HPDE6-E6E7 (cell line): ENCODE results near the gene LRRC2.
"Not testable (repeated sequence)": the region's sequence is repeated elsewhere in the genome, so short reads cannot be mapped to it uniquely, and the experiment has no call there.

ENCODE experiments used
- DNase-seq: peaks from one replicate; pipeline ENCODE4 v3.0.0; 2011; ENCODE audit warnings: missing footprints; ENCODE audit errors: extremely low spot score

LRRC2 gene

DNA sequence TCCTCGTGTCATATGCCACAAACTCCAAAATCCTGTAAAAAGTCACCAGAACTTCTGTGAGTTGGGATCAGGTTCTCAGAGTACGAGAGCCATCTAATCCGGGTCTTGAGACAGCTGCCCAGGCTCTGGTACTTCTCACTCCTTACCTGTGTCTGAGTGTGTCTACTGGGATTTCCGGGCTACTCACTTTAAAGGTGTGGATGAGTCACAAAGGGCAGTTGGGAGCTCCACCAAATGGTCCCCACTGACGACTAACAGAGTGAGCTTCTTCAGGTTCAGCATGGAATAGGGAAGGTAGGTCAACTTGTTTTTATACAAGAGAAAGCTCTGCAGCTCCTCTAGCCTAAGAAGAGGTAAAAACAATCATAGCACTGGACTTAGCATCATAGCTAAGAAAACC lies 38.9 kb downstream of the LRRC2 start:
- peak; percentile 3 for DNase-seq

DNA sequence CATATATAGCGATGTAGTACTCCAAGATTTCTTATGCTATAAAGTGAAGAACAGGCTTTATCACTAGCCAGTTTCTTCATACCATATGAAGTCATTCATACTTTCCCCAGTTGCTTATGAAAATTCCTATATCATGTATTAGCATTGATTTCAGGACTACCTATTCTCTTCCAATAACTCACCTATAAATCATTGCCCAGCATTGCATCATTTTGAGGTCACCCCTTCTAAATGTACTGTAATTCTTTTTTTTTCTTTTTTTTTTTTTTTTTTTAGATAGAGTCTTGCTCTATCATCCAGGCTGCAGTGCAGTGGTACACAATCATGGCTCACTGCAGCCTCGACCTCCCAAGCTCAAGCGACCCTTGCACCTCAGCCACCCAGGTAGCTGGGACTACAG lies 41.3 kb downstream of the LRRC2 start:
- no peak for DNase-seq

DNA sequence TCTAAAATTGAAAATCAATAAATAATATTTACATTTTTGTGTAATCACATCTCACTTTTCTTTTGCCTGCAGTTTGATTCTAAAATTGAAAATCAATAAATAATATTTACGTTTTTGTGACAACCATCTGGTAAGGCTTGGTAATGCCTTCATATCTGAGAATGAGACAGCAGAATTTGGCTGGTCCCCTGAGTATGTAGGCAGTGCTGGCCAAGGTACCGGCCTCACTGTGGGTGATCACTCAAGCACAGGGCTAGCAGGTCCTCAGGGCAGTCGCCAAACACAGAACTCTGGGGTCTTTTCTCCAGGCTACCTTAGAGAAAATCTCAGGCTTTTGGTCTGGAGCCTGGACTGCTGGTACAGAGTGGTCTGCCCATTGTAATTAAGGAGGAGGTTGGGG lies 42.1 kb downstream of the LRRC2 start:
- DNase-seq, result no peak

DNA sequence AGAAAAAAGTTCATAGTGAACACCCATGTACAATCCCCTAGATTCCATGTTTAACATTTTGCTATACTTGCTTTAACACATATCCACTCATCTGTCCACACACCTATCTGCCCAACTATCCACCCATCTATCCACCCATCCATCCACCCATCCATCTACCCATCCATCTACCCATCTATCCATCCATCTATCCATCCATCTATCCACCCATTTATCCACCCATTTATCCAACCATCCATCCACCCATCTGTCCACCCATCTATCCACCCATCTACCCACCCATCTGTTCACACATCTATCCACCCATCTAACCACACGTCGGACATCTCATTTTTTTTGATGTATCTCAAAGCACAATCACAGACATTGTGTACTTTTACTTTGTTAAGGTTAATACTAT lies 42.5 kb downstream of the LRRC2 start:
- DNase-seq, result no peak

DNA sequence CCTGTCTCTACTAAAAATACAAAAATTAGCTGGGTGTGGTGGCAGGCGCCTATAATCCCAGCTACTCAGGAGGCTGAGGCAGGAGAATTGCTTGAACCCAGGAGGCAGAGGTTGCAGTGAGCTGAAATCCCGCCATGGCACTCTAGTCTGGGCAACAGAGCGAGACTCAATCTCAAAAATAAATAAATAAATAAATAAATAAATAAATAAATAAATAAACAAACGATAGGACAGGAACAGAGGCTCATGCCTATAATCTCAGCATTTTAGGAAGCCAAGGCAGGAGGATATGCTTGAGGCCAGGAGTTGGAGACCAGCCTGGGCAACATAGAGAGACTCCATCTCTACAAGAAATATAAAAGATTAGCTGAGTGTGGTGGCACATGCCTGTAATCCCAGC lies 43.9 kb downstream of the LRRC2 start:
- DNase-seq, result not testable (repeated sequence)

DNA sequence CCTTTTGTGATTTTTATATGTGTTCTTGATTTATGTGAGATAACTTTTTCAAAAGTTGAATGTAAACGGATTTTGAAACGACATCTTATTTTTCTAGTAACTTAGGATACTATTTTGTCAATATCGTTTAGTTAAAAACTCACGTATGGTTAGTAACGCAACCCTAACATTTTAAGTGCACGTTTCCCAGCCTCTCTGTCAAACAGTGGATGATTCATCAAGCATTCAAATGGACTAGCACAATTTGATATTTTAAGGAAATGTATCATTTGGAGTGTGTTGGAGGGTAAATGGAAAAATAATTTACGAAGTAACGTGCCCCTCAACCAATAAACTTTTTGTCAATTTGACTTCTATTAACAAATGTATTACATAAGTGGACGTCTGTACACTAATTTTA lies 45.0 kb downstream of the LRRC2 start:
- DNase-seq, result no peak

DNA sequence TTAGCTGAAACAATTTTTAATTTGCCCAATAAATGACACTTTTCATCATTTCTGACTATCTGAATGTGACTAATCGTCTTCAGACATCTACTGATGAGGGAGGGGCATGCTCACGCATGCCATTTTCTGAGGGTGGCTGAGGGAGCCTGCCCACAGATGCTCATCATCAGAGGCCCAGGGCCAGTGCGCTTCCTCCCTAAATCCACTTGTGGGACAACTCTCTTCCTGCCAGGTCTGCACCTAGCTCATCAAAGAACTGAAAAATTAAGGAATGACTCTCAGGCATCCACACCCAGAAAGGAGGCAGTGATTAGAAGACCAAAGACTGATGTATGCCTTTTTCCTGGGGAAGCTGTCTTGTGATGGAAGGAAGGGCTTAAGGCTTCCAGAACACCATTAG lies 45.6 kb downstream of the LRRC2 start:
- DNase-seq, result peak; percentile 8

DNA sequence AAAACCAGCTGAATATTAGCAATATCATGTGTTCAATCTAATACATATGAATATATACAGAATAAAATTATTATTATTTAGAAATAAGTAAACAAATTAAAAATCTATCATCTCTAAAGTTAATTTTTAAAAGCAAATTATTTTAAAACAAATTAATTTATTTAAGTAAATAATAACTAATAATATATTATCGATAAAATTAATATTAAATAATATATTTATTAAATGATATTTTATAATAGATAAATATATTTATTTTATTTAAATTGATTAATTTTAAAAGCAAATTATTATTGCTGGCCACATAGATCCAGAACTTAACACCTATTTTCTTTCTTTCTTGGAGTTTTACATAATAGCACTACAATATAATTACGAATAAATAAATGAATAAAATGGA lies 46.1 kb downstream of the LRRC2 start:
- no peak for DNase-seq

DNA sequence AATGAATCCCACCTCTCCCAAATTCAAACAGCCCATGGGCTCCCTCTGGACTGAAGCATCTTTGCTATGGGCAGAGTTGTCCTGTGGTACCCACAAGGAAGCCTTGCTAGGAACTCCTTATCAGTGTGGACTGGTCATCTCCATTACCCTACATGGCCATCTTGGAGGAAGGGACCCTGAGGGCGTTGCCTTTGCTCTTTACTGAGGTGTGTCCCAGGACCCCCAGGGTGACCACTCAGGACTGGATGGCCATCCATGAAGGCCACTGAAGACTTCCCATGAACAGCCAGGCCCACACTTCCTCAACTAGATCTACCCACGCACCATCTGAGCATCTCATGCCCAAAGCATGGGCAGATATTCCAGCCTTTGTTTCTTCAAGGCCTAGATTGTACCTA lies 48.3 kb downstream of the LRRC2 start:
- DNase-seq, result no peak

DNA sequence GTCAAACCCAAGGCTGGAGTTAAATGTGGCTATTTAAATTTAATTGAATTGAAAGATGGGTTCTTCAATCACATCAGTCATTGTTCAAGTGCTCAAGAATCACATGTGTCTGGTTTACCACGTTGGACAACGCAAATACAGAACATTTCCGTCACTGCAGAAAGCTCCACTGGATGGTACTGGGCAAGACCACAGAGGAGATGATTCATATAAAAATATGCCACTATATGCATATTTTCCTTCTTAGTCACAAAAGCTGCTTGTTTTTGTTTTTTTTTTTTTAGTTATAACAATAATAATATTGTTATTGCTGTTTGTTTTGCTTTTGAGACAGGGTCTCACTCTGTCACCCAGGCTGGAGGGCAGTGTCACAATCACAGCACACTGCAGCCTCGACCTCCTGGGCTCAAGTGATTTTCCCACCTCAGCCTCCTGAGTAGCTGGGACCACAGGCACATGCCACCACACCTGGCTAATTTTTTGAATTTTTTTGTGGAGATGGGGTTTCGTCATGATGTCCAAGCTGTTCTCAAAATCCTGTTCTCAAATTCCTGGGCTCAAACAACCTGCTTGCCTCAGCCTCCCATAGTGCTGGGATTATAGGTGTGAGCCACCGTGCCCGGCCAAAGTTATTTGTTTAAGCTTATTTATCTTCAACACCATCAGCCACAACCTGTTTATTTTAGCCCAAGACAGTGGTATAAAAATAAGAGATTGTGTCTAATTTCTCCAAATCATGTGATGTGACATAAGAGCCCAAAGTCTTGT lies 48.9 kb downstream of the LRRC2 start:
- DNase-seq, result peak; percentile 12

DNA sequence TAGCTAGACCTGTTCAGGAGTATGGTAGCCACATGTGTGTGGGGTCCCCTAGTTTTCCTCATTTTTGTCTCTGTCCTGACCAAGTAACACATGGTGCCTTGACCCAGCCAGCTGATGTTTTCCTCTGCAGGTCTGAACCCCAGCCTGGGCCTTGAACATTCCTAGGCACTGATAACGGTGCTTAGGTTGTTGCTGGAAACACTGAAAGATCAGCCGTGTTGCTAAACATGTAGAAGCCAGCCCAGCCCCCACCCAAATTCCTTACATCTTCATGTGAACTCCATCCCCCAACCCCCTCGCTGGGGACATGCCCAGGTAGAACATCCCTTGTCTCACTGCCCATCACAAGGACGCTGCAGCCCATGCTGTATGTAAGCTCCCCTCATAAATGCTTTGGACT lies 49.6 kb downstream of the LRRC2 start:
- no peak for DNase-seq

DNA sequence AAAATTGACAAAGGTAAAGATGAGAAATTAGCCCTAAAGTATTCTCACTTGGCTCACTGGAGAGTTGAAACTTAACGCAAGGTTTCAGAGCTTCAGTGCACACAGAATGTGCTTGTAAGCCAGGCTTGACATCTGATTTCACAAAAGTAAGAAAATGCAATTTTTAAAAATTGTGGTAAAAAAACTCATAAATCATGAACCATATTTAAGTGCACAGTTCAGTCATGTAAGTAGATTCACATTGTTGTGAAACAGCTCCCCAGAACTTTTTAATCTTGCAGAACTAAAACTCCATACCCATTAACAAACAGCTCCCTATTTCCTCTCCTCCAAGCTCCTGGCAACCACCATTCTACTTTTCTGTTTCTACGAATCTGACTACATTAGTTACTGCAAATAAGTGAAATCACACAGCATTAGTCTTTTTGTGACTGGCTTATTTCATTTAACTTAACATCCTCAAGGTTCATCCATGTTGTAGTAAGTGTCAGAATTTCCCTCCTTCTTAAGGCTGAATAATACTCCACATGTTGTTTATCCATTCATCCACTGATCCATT lies 53.8 kb downstream of the LRRC2 start:
- no peak for DNase-seq

DNA sequence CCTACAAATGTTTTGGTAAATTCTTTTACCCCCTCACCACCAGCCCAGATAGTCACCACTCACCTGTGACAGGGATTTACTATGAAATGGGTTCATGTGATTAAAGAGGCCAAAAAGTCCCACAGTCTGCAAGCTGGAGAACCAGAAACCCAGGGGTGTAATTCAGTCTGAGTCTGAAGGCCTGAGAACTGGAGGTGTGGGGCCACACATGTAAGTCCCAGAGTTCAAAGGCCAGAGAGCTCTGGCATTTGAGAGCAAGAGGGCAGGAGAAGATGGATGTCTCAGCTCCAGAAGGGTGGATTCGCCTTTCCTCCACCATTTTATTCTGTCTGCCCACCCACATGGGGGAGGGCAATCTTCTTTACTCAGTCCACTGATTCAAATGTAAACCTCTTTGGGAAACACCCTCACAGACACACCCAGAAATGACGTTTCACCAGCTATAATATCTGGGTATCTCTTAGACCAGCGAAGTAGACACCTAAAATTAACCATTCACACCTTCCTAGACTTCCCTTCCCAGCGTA lies 56.4 kb downstream of the LRRC2 start:
- DNase-seq, result no peak

DNA sequence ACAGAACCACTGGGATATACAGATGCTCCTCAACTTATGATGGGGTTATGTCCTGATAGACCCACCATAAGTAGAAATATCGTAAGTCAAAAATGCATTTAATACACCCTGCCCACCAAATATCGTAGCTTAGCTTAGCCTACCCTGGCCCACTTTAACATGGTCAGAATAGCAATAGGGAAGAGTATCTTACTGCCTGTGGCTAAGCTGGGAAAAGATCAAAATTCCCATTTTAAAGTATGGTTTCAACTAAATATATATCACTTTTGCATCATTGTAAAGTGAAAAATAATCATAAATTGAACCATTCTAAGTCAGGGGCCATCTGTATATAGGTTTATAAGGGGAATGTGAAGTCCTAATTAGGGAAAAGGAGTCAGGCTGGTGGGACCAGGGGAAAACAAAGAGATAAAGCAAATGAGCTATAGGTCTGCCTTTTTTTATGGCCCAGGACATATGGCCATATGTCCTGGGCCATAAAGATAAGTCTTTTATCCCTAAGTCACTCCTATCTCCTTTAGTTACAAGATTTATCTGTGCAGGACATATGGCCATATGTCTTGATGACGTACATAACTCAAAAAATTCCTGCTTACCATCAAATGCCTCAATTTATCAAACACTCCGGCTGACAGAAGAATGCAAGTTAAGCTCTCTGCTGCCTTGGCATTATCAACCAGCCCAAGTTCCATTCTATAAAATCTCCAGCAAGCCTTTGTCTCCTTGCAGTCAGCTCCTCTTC lies 57.1 kb downstream of the LRRC2 start:
- no peak for DNase-seq

DNA sequence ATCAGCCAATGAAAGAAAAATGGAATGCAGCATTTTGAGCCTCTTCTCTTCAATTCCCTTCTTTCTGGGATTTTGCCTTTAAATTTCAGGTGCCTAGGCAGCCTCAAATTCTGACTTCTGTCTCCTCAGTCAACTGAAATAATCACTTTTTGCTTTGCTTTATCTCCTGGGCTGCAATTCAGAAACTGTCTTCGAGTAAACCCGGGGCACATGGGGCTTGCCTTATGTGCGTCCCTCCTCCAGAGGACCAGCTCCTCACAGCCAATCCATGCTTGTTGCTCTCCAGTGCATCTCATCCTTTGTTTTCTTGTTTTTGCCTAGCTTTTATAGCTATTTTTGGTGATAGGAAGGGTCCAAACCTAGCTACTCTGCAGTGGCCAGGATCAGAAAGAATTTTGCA lies 59.6 kb downstream of the LRRC2 start:
- DNase-seq, result no peak

DNA sequence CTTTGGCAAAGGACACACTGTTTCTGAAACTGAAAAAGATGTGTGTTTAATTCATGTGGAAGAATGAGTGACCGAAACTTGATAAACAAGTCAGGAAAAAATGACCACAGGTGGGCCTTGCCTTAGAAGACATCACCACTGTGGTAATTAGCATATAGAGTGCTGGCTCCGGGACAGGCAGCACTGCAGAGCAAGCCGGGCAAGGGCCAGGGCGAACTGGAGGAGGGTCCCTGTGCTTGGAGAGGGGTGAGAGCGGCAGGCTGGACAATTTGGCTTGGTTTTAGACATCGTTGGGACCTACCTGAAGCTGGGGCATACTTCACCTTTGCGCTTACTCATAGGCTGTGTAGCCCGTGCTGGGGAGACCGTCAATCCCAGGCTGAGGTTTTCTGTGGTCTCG lies 60.1 kb downstream of the LRRC2 start:
- DNase-seq, result no peak

DNA sequence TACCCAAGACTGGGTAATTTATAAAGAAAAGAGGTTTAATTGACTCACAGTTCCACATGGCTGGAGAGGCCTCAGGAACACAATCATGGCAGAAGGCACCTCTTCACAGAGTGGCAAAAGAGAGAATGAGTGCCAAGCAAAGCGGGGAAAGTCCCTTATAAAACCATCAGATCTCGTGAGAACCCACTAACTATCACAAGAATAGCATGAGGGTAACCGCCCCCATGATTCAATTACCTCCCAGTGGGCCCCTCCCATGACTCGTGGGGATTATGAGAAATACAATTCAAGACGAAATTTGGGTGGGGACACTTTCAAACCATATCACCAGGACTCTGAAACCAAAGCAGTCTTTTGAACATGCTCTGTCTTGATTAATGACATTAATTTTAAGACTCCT lies 61.3 kb downstream of the LRRC2 start:
- DNase-seq, result no peak

DNA sequence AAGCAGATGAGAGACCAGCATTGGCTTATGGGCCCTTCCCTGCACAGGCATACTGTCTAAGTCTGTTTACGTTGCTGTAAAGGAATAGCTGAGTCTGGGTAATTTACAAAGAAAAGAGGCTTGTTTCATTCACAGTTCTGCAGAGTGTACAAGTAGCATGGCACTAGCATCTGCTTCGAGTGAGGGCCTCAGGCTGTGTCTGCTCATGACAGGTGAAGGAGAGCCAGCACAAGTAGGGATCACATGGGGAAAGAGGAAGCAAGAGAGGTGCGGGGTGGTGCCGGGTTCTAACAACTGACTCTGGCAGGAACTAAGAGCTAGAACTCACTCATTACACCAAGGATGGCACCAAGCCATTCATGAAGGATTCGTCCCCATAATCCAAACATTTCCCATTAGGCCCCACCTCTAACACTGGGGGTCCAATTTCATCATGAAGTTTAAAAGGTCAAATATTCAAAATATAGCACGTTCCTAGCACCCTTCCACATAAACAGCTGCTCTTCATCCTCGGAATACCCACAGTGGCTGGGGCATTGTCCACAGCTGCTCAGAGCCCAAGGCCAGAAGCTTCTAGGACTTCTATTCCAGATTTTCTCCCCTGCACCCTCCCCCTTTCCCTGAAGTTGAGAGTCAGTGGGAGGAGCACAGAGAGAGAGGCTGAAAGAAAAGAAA lies 62.8 kb downstream of the LRRC2 start:
- no peak for DNase-seq

DNA sequence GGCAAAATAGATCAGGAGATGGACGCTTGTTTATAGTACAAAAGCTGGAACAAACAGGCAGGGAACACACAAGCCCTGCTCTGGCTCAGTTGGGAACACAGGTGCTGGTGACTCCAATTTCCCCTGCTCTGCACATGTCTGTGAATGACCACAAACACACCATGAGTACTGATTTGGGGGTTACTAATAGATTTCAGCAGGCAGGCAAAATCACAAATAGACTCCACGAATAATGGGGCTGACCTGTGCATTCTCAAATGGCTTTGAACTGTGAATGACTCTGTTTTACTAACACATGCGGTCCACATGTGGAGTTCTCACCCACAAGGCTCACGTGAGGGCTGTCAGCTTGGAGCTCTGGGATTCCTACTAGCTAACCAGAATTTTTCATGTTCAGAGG lies 64.4 kb downstream of the LRRC2 start:
- DNase-seq, result no peak

DNA sequence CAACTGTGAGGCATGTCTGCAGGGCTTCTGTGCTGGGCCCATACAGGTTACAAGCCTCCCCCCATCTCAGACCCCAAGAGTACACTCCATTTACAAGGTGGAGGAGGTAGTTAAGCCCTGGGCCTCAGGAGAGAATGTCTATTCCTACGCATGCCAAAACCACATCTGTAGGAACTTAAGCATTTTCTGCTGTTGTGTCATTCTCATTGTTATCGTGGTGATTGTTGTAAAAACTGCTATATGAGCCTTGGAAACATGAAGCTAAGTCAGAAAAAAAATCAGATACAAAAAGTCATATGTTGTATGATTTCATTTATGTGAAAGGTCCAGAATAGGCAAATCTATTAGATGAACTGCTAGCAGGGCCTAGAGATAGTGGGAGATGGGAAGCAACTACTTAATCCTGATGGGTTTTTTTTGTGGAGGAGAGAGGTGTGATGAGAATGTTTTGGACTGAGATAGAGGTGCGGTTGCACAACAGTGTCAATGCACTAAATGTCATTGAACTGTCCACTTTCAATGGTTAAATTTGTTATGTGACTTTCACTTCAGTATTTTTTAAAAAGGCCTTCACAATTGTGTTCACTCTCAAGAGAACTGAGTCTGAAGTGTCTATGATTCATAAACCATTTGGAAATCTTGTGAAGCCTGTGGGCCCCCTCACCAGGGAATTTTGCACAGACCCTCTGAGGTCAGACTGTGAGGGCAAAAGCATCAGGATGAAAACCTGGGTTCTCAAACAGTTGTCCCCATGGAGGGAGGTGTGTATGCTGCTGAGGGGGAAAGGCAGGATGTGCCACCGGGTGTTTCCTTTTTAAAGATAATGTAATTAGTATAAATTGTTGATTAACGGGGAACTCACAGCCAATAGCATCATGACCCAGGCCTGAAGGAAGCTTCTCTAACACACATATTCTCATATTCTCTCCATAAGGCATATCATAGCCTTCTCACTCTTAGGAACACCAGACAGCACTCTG lies 65.2 kb downstream of the LRRC2 start:
- DNase-seq, result no peak

DNA sequence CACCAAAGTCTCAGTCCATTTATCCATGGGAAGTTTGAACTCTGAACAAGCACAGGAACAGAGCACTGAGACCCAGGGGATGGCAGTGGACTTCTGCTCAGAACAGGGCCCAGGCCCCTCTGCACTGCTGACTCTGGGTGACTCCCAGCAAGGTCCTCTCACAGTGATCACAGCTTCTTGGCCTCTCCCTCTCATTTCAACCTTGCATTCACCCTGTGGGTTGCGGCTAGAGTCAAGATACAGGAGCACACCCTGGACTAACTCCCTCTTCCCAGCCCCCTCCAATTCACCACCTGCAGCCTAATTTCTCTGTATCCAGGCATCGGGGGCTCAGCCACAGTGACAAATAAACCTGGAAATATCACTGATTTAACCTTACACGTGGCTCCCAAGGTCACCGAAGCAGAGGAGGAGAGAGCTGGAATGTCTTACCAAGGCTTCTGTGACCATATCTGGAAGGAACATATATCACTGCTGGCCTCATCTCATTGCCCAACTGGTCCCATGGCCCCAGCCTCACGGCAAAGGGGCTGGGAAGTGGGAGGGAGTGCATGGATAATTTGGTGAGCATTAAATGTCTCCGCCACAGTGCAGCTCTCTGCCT lies 67.1 kb downstream of the LRRC2 start:
- DNase-seq, result no peak
